GM23338 (cell line): ENCODE measurements around the gene RPS6KA4. TPM values are rescaled to one million over a fixed set of nuclear protein-coding genes. Genes with fewer than 3 reads are reported as not detected.

Experiments
- ATAC-seq: fragments of 200-7000 bp; cut with Tn5 transposase; 3 replicates; pipeline ENCODE4 v1.9.1; 2020
- DNase-seq: peaks from one replicate; pipeline ENCODE4 v3.0.0-alpha.2; 2015; ENCODE audit warnings: low spot score
- H2AFZ ChIP-seq: fragments of 200-600 bp; sonication (generic); 2 replicates; pipeline ENCODE4 v1.8.0; 2016; ENCODE audit warnings: antibody characterized with exemption, mild to moderate bottlenecking, moderate library complexity
- H3F3A ChIP-seq: fragments of 200-600 bp; sonication (generic); replicated peaks from 2 replicates; pipeline ENCODE4 v1.8.0; 2017; ENCODE audit warnings: antibody characterized with exemption, mixed run types, low read depth
- H3K27ac ChIP-seq: fragments of 200-600 bp; sonication (generic); 2 replicates; pipeline ENCODE4 v1.6.1; 2016; ENCODE audit warnings: low read depth
- H3K27me3 ChIP-seq: fragments of 200-600 bp; sonication (generic); 2 replicates; pipeline ENCODE4 v1.8.0; 2016; ENCODE audit warnings: mild to moderate bottlenecking, mixed run types, moderate library complexity; ENCODE audit not compliant: insufficient read depth
- H3K36me3 ChIP-seq: fragments of 200-600 bp; sonication (generic); 2 replicates; pipeline ENCODE4 v1.8.0; 2016; ENCODE audit warnings: mild to moderate bottlenecking; ENCODE audit not compliant: insufficient read depth
- H3K4me1 ChIP-seq: fragments of 200-600 bp; sonication (generic); 2 replicates; pipeline ENCODE4 v1.8.0; 2016; ENCODE audit warnings: mild to moderate bottlenecking, moderate library complexity; ENCODE audit not compliant: insufficient read depth
- H3K4me2 ChIP-seq: fragments of 200-600 bp; sonication (generic); 2 replicates; pipeline ENCODE4 v1.7.1; 2017; ENCODE audit warnings: mixed run types
- H3K4me3 ChIP-seq: fragments of 200-600 bp; sonication (generic); 2 replicates; pipeline ENCODE4 v1.6.1; 2016; ENCODE audit warnings: mixed run types
- H3K79me2 ChIP-seq: fragments of 200-600 bp; sonication (generic); replicated peaks from 2 replicates; pipeline ENCODE4 v1.8.0; 2017; ENCODE audit warnings: mild to moderate bottlenecking; ENCODE audit not compliant: insufficient read depth
- H3K9me2 ChIP-seq: fragments of 200-600 bp; sonication (generic); 2 replicates; pipeline ENCODE4 v1.8.0; 2017; ENCODE audit not compliant: insufficient read depth
- H4K20me1 ChIP-seq: fragments of 200-600 bp; sonication (generic); replicated peaks from 2 replicates; pipeline ENCODE4 v1.8.0; 2017; ENCODE audit warnings: mild to moderate bottlenecking; ENCODE audit not compliant: insufficient read depth
- H3K27ac Mint-ChIP-seq: 2 replicates; pipeline ENCODE4 v1.8.0; 2020; ENCODE audit warnings: inconsistent platforms, mild to moderate bottlenecking, moderate library complexity, mixed read lengths
- H3K27me3 Mint-ChIP-seq: 3 replicates; pipeline ENCODE4 v1.8.0; 2022; ENCODE audit warnings: low read depth, mild to moderate bottlenecking, moderate library complexity, mixed read lengths, inconsistent platforms; ENCODE audit not compliant: insufficient read depth, poor library complexity
- H3K36me3 Mint-ChIP-seq: 3 replicates; pipeline ENCODE4 v1.8.0; 2021; ENCODE audit warnings: low read depth, mild to moderate bottlenecking, inconsistent platforms, moderate library complexity, mixed read lengths
- H3K4me1 Mint-ChIP-seq: 3 replicates; pipeline ENCODE4 v1.8.0; 2020; ENCODE audit warnings: mild to moderate bottlenecking, inconsistent platforms, mixed read lengths
- H3K4me3 Mint-ChIP-seq: 3 replicates; pipeline ENCODE4 v1.8.0; 2021; ENCODE audit warnings: moderate library complexity, mild to moderate bottlenecking, inconsistent platforms, mixed read lengths
- H3K9me3 Mint-ChIP-seq: 3 replicates; pipeline ENCODE4 v1.8.0; 2020; ENCODE audit warnings: moderate library complexity, mild to moderate bottlenecking, inconsistent platforms, mixed read lengths
- CREB1 ChIP-seq: fragments of 250-450 bp; sonication (Bioruptor Pico); IDR thresholded peaks from 2 replicates; pipeline ENCODE4 v1.5.0; 2020; ENCODE audit warnings: low read depth, mild to moderate bottlenecking, moderate library complexity
- EZH2 ChIP-seq: fragments of 200-600 bp; sonication (generic); IDR thresholded peaks from one replicate; pipeline ENCODE4 v1.8.0; 2017; ENCODE audit warnings: antibody characterized with exemption, mild to moderate bottlenecking, low read depth; ENCODE audit not compliant: unreplicated experiment
- JUNB ChIP-seq: IDR thresholded peaks from one replicate; pipeline ENCODE4 v1.6.1; 2016; ENCODE audit warnings: antibody characterized with exemption; ENCODE audit not compliant: unreplicated experiment
- POLR2AphosphoS5 ChIP-seq: IDR thresholded peaks from 2 replicates; pipeline ENCODE4 v1.6.1; 2016; ENCODE audit warnings: antibody characterized with exemption, low read depth
- STAT1 ChIP-seq: IDR thresholded peaks from one replicate; pipeline ENCODE4 v1.6.1; 2016; ENCODE audit warnings: antibody characterized with exemption; ENCODE audit not compliant: unreplicated experiment
- ZNF331 ChIP-seq: fragments of 250-450 bp; sonication (Bioruptor Pico); IDR thresholded peaks from 2 replicates; pipeline ENCODE4 v1.5.0; 2020; ENCODE audit warnings: low read depth, mild to moderate bottlenecking, moderate library complexity
- ZNF462 ChIP-seq: fragments of 250-450 bp; sonication (Bioruptor Pico); IDR thresholded peaks from 2 replicates; pipeline ENCODE4 v1.5.0; 2020; ENCODE audit warnings: mild to moderate bottlenecking, moderate library complexity
- polyA plus RNA-seq: library from polyadenylated mRNA; unstranded; fragments of >200 nt; fragmentation: Nextera tagmentation; extraction: Ambion mirVana; gene quantifications from 2 replicates; pipeline ENCODE4 v1.2.1, GENCODE V29; 2016
- total RNA-seq: library from RNA; depleted of rRNA; stranded (reverse); fragments of >200 nt; shearing (Covaris generic); gene quantifications from 2 replicates; pipeline ENCODE4 v1.2.3, GENCODE V29; 2014

Gene RPS6KA4
- total and polyA plus RNA-seq, 2 experiments from 2014 or later, result 3.5 to 19.9 TPM

- peaks cover 3% of the 10 kb centered on the region; the same call in 1 of the 2 replicates for H3K27me3 ChIP-seq
- no peaks in the 10 kb centered on the region for H3K9me2 ChIP-seq
- TF ChIP-seq CREB1 (no peak), EZH2 (no peak), JUNB (no peak), ZNF462 (CRISPR knock-in tag) (no peak), ZNF331 (CRISPR knock-in tag) (no peak), POLR2AphosphoS5 (no peak), STAT1 (no peak)
- no peaks in the 10 kb centered on the region for H3K36me3 ChIP-seq
- Mint-ChIP-seq H3K4me1 (peaks cover 17% of the 10 kb centered on the region), H3K27me3 (peaks cover 6% of the 10 kb centered on the region), H3K9me3 (peaks cover 5% of the 10 kb centered on the region; the same call in 2 of the 3 replicates), H3K4me3 (peak overlapping the region; percentile 24; the same call in 2 of the 3 replicates), H3K36me3 (peaks cover 1% of the 10 kb centered on the region; the same call in 1 of the 3 replicates), H3K27ac (no peak overlapping the region)
- H3K27ac ChIP-seq, result no peak overlapping the region
- peak overlapping the region; percentile 72 for H3K4me2 ChIP-seq
- no peaks in the 10 kb centered on the region for H3F3A ChIP-seq
- no peaks in the 10 kb centered on the region for H4K20me1 ChIP-seq
- DNase-seq (peak; percentile 38), ATAC-seq (peak; percentile 56)
- H2AFZ ChIP-seq, result peak overlapping the region; percentile 90
- H3K4me3 ChIP-seq, result peak overlapping the region; percentile 32; the same call in 1 of the 2 replicates
- H3K79me2 ChIP-seq, result no peaks in the 10 kb centered on the region
- peaks cover 5% of the 10 kb centered on the region for H3K4me1 ChIP-seq
Observed at GRCh38 chr11:64409278-64409677, 50.3 kb downstream of the RPS6KA4 start.
